ENCODE data around the gene CSAD. TPM values are rescaled to one million over a fixed set of nuclear protein-coding genes. Genes with fewer than 3 reads are reported as not detected.

Gene CSAD
- total and polyA plus RNA-seq, 2 of the 13 experiments (the other 11 are each of a cell fraction or from before 2014, with no cell fraction given), result 7.2 to 23.5 TPM

DNA sequence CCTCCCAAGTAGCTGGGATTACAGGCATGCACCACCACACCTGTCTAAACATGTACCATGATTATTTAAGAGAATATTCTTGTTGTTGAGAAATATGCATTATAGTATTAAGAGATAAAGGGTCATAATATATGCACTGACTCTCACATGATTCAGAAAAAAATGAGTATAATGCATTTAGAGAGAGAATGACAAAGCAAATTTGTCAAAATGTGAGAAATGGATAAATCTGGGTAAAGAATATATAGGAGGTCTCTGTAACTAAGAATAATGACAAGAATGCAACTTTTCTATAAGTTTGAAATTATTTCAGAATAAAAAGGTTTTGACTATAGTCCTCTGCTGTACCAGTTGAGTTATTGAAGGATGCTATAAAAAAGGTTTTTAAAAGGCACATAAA is 28.3 kb downstream of the CSAD start:
- H3K4me2 ChIP-seq (ENCODE audit: low read depth, low read length), result no peak overlapping the region
- H2AFZ ChIP-seq (ENCODE audit: low read length), result no peak overlapping the region
- CTCF ChIA-PET (ENCODE audit: low intra/inter-chr PET ratio, low total read pairs), result no interaction called here
- H3K9me3 ChIP-seq (ENCODE audit: low read length), result no peaks in the 10 kb centered on the region
- no peak overlapping the region for H3K9ac ChIP-seq (ENCODE audit: insufficient read depth, low read depth, low read length)
- no peaks in the 10 kb centered on the region for H4K20me1 ChIP-seq (ENCODE audit: insufficient read depth, low read length)
- in situ Hi-C loops (cut with HindIII; ENCODE audit: extremely low pct_ligation_motif_present, low pct_unique_long_range_greater_than_20kb), result no loop called here
- DNase-seq (ENCODE audit: low spot score), result no peak
- intact Hi-C loops (cut with micrococcal nuclease; ENCODE audit: unreplicated experiment), result no loop called here
- no peaks in the 10 kb centered on the region for H3K27me3 ChIP-seq (ENCODE audit: control insufficient read depth in 1 of 2, insufficient read depth in 2 of 2, low read length in 2 of 2)
- no peak overlapping the region for H3K4me3 ChIP-seq (replicated peaks in 1 of 3; ENCODE audit: insufficient read depth in 1 of 3, low read depth in 2 of 3, low read length in 3 of 3)
- no peaks in the 10 kb centered on the region for H3K79me2 ChIP-seq (ENCODE audit: insufficient read depth, low read length)
- no peaks in the 10 kb centered on the region for H3K36me3 ChIP-seq (replicated peaks in 1 of 2; ENCODE audit: control insufficient read depth in 1 of 2, insufficient read depth in 2 of 2, low read length in 2 of 2)
- no peaks in the 10 kb centered on the region for H3K4me1 ChIP-seq (ENCODE audit: insufficient read depth, low read length)
- FAIRE-seq, result no peak
- no peak for ATAC-seq
- H3K27ac ChIP-seq (ENCODE audit: extremely low read length, insufficient read depth, low read length), result no peak overlapping the region
- TF ChIP-seq ZNF460 (CRISPR knock-in tag; IDR thresholded peaks at IDR 0.05; ENCODE audit: borderline replicate concordance), result no peak
- TF ChIP-seq FOXP1 (IDR thresholded peaks at IDR 0.05), result no peak
- no peak for TF ChIP-seq FOXP1 (CRISPR knock-in tag; IDR thresholded peaks at IDR 0.05)
- no peak for TF ChIP-seq ATF5 (CRISPR knock-in tag; IDR thresholded peaks at IDR 0.05; ENCODE audit: low read depth)
- no peak for TF ChIP-seq ZNF720 (CRISPR knock-in tag; IDR thresholded peaks at IDR 0.05)
- TF ChIP-seq NFE2 (CRISPR knock-in tag; IDR thresholded peaks at IDR 0.05), result no peak
- TF ChIP-seq SETDB1 (CRISPR knock-in tag; IDR thresholded peaks at IDR 0.05; ENCODE audit: borderline replicate concordance), result no peak
- TF ChIP-seq, protein P1, sequence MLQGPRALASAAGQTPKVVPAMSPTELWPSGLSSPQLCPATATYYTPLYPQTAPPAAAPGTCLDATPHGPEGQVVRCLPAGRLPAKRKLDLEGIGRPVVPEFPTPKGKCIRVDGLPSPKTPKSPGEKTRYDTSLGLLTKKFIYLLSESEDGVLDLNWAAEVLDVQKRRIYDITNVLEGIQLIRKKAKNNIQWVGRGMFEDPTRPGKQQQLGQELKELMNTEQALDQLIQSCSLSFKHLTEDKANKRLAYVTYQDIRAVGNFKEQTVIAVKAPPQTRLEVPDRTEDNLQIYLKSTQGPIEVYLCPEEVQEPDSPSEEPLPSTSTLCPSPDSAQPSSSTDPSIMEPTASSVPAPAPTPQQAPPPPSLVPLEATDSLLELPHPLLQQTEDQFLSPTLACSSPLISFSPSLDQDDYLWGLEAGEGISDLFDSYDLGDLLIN (CRISPR knock-in tag; IDR thresholded peaks at IDR 0.05; ENCODE audit: borderline replicate concordance), result no peak
- TF ChIP-seq CAMTA2 (CRISPR knock-in tag; IDR thresholded peaks at IDR 0.05; ENCODE audit: borderline replicate concordance), result no peak
- TF ChIP-seq ZNF556 (CRISPR knock-in tag; IDR thresholded peaks at IDR 0.05; ENCODE audit: borderline replicate concordance), result no peak
- TF ChIP-seq, protein P2, sequence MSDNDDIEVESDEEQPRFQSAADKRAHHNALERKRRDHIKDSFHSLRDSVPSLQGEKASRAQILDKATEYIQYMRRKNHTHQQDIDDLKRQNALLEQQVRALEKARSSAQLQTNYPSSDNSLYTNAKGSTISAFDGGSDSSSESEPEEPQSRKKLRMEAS (IDR thresholded peaks at IDR 0.05), result no peak
- no peak for TF ChIP-seq IKZF1 (IDR thresholded peaks at IDR 0.05)
- no TSS peak for BruUV-seq (replicated peaks)
- POLR2A ChIA-PET, result interaction anchor here (1.2 kb wide), 1 partner anchor 28 kb away, joined by 3 read pairs; the partner anchor contains the start of genes CSAD and ZNF740

Data from HepG2 (cell line).